Measurements from ENCODE around the gene PRKCSH. TPM values are rescaled to one million over a fixed set of nuclear protein-coding genes. Genes with fewer than 3 reads are reported as not detected.

Gene PRKCSH
- 410 and 412 TPM in 2 replicates for total RNA-seq (2021)
- Bru-seq, nascent RNA = percentile 73 among the genes with signal in this experiment
- percentile 84 among the genes with signal in this experiment for BruChase-seq, experiment 1, labeled RNA remaining after a 2-hour chase
- percentile 91 among the genes with signal in this experiment for BruChase-seq, experiment 2, labeled RNA remaining after a 6-hour chase
- long read RNA-seq, partial matches to known transcripts = 42 of 70 reads
- long read RNA-seq, other reads (novel, unspliced or antisense) = 26 of 70 reads

- Histone ChIP-seq H3K27me3 (ENCODE audit: insufficient read depth, low read depth) (no peaks in the 10 kb centered on the region), H3K27ac (peak within 1 kb of the TSS; percentile 67), H3K36me3 (ENCODE audit: low read depth) (peaks cover 11% of the 10 kb centered on the region; the same call in 1 of the 2 replicates), H3F3A (ENCODE audit: insufficient read depth, low read depth) (peaks cover 9% of the 10 kb centered on the region; the same call in 1 of the 2 replicates), H3K4me3 (peak within 1 kb of the TSS; percentile 76), H3K4me2 (peak within 1 kb of the TSS; percentile 85), H3K4me1 (replicated peaks; ENCODE audit: insufficient read depth) (peaks cover 14% of the 10 kb centered on the region), H3K79me2 (ENCODE audit: low read depth) (peaks cover 24% of the 10 kb centered on the region), H3K9me2 (ENCODE audit: insufficient read depth) (no peaks in the 10 kb centered on the region), H3K9me3 (ENCODE audit: insufficient read depth, low read depth) (no peaks in the 10 kb centered on the region), H2AFZ (peak within 1 kb of the TSS; percentile 91), H4K20me1 (ENCODE audit: insufficient read depth) (no peaks in the 10 kb centered on the region)
- TF ChIP-seq EZH2 (IDR thresholded peaks at IDR 0.05; ENCODE audit: low read depth) (no peak), CTCF (conservative IDR thresholded peaks at IDR 0.05) (peak; percentile 96)
- intact Hi-C loops (cut with micrococcal nuclease; ENCODE audit: unreplicated experiment) = loop anchor here (1.0 to 5.0 kb wide), 3 partner anchors 13 to 498 kb away; partner anchors contain the start of gene SWSAP1
- CTCF ChIA-PET = interaction anchor here (0.6 to 1.4 kb wide), 3 partner anchors 9 to 141 kb away, joined by 3 to 7 read pairs (median 3); partner anchors contain the start of gene EPOR
- DNase-seq = peak; percentile 99
- BruUV-seq (replicated peaks) = no TSS peak
- POLR2A ChIA-PET (ENCODE audit: unreplicated experiment) = interaction anchor here (0.6 to 1.4 kb wide), 7 partner anchors 13 to 1356 kb away, joined by 3 to 9 read pairs (median 5); partner anchors contain the start of genes JUNB, SWSAP1 and TMED1
Observed at GRCh38 chr19:11435057-11435832, at the start of gene PRKCSH, which contains the start of gene ODAD3. Gene PRKCSH, plus strand, starts transcription at chr19:11435635. Its CDS starts 483 bp downstream, at chr19:11436118. Gene ODAD3, minus strand, starts transcription at chr19:11435121. Its CDS starts 105 bp downstream, at chr19:11435016.

- no peak overlapping the region for H3K4me3 ChIP-seq
- intact Hi-C loops (cut with micrococcal nuclease; ENCODE audit: unreplicated experiment) = no loop called here
- H3F3A ChIP-seq (ENCODE audit: insufficient read depth, low read depth) = peaks cover 16% of the 10 kb centered on the region; the same call in 1 of the 2 replicates
- no TSS peak for BruUV-seq (replicated peaks)
- ChIA-PET CTCF (interaction anchor here (0.6 kb wide), 2 partner anchors 34 to 202 kb away, joined by 5 to 15 read pairs; no protein-coding TSS in a partner anchor), POLR2A (ENCODE audit: unreplicated experiment) (no interaction called here)
- no peak overlapping the region for H2AFZ ChIP-seq
- no peak overlapping the region for H3K27ac ChIP-seq
- H3K9me3 ChIP-seq (ENCODE audit: insufficient read depth, low read depth) = no peaks in the 10 kb centered on the region
- TF ChIP-seq CTCF (conservative IDR thresholded peaks at IDR 0.05) (no peak), EZH2 (IDR thresholded peaks at IDR 0.05; ENCODE audit: low read depth) (no peak)
- DNase-seq = no peak
- no peak overlapping the region for H3K4me2 ChIP-seq
- H3K27me3 ChIP-seq (ENCODE audit: insufficient read depth, low read depth) = no peaks in the 10 kb centered on the region
- H4K20me1 ChIP-seq (ENCODE audit: insufficient read depth) = no peaks in the 10 kb centered on the region
- no peaks in the 10 kb centered on the region for H3K9me2 ChIP-seq (ENCODE audit: insufficient read depth)
- H3K79me2 ChIP-seq (ENCODE audit: low read depth) = no peaks in the 10 kb centered on the region
- no peaks in the 10 kb centered on the region for H3K36me3 ChIP-seq (ENCODE audit: low read depth)
- peaks cover 18% of the 10 kb centered on the region for H3K4me1 ChIP-seq (replicated peaks; ENCODE audit: insufficient read depth)
Observed at GRCh38 chr19:11387162-11388034, 48.0 kb upstream of the PRKCSH start.

Measured in PC-9 (cell line).